ENCODE data around the gene ZDHHC17.

ZDHHC17 gene

DNA sequence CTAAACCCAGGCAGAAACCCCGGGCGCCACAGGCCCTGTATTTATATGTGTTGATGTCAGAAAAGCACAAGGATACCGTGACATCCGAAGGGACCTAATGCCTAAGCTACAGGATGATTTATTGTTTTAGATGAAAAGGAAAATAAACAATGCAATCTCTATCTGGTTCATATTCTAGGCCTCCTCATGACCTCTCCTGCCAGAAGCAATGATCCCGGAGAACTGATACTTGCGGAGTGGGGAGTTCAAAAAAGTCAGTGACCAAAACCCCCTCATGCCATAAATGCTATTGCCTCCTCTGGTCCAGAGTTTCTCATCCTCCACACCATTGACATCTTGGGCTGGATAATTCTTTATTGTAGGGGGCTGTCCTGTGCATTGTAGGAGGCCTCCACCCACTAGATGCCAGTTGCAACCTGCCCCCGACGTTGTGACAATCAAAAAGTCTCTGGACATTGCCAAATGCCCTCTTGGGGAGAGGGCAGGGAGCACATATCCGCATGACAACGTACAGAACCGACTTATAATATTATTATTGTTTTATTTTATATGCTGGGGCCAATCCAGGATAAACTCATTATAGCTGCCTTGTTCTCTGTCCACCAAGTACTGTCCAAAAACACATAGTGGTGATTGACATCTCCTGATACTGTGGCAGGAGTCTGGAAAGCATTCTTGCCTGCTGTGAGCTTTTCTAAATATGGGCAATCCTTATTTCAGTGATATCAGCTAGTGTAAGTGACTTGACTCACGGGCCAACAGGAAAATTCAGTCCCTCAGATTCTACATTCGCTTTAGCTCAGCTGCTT is 116.0 kb downstream of the ZDHHC17 start:
- Histone ChIP-seq H3K27ac (no peak overlapping the region), H3K27me3 (peaks cover 84% of the 10 kb centered on the region), H3K36me3 (no peaks in the 10 kb centered on the region), H3K4me3 (ENCODE audit: low read depth in 1 of 2, low read length in 1 of 2) (peak overlapping the region in 1 of 2 experiments; percentile 61), H3K4me1 (ENCODE audit: control insufficient read depth in 1 of 2, insufficient read depth in 1 of 2, low read depth in 1 of 2, low read length in 1 of 2) (peaks cover 8 to 18% of the 10 kb centered on the region in 2 experiments), H3K9me3 (no peaks in the 10 kb centered on the region)
- TF ChIP-seq, protein P1, sequence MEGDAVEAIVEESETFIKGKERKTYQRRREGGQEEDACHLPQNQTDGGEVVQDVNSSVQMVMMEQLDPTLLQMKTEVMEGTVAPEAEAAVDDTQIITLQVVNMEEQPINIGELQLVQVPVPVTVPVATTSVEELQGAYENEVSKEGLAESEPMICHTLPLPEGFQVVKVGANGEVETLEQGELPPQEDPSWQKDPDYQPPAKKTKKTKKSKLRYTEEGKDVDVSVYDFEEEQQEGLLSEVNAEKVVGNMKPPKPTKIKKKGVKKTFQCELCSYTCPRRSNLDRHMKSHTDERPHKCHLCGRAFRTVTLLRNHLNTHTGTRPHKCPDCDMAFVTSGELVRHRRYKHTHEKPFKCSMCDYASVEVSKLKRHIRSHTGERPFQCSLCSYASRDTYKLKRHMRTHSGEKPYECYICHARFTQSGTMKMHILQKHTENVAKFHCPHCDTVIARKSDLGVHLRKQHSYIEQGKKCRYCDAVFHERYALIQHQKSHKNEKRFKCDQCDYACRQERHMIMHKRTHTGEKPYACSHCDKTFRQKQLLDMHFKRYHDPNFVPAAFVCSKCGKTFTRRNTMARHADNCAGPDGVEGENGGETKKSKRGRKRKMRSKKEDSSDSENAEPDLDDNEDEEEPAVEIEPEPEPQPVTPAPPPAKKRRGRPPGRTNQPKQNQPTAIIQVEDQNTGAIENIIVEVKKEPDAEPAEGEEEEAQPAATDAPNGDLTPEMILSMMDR (IDR thresholded peaks at IDR 0.05) = no peak

DNA sequence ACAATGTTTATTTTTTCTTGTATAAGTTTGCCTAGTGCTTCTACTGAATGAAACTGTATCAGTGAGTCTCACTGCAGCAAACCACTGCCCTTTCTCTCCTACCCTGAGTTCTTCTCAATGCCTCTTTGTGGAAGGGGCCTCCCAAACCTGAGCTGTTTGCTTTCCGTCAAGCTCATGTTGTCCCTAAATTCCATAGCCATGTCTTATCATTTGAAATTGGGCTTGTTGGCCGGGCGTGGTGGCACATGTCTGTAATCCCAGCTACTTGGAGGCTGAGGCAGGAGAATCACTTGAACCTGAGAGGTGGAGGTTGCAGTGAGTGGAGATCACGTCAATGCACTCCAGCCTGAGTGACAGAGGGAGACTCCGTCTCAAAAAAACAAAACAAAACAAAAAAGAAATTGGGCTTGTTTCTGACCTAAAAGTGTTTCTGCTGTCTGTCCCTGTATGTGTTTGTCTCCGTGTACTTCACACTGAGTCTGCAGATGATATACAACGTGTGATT is 116.7 kb downstream of the ZDHHC17 start:
- TF ChIP-seq, protein P1 (IDR thresholded peaks at IDR 0.05) = no peak
- Histone ChIP-seq H3K4me1 (ENCODE audit: control insufficient read depth in 1 of 2, insufficient read depth in 1 of 2, low read depth in 1 of 2, low read length in 1 of 2) (peaks cover 8 to 18% of the 10 kb centered on the region in 2 experiments), H3K4me3 (ENCODE audit: low read depth in 1 of 2, low read length in 1 of 2) (no peak overlapping the region), H3K36me3 (no peaks in the 10 kb centered on the region), H3K9me3 (no peaks in the 10 kb centered on the region), H3K27me3 (peaks cover 77% of the 10 kb centered on the region), H3K27ac (no peak overlapping the region)

DNA sequence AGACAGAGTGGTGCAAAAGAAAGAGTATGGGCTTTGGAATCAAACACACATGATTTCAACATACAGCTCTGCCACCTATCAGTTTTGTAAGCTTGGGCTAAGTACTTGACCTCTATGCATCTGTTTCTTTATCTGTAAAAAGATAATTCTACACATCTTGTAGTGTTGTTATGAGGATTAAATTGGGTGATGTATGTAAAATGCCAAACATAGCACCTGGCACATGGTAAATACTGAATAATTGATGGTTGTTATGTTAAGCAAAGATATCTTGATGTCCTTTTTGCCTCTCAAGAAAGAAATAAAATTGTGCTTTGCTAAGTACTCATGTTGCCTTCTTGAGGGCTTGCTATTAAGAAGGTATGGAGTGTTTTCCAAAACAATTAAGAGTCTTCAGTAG is 117.2 kb downstream of the ZDHHC17 start:
- Histone ChIP-seq H3K36me3 (no peaks in the 10 kb centered on the region), H3K27ac (no peak overlapping the region), H3K27me3 (peaks cover 71% of the 10 kb centered on the region), H3K4me1 (ENCODE audit: control insufficient read depth in 1 of 2, insufficient read depth in 1 of 2, low read depth in 1 of 2, low read length in 1 of 2) (peaks cover 8 to 18% of the 10 kb centered on the region in 2 experiments), H3K4me3 (ENCODE audit: low read depth in 1 of 2, low read length in 1 of 2) (no peak overlapping the region), H3K9me3 (no peaks in the 10 kb centered on the region)
- TF ChIP-seq, protein P1 (IDR thresholded peaks at IDR 0.05) = no peak

DNA sequence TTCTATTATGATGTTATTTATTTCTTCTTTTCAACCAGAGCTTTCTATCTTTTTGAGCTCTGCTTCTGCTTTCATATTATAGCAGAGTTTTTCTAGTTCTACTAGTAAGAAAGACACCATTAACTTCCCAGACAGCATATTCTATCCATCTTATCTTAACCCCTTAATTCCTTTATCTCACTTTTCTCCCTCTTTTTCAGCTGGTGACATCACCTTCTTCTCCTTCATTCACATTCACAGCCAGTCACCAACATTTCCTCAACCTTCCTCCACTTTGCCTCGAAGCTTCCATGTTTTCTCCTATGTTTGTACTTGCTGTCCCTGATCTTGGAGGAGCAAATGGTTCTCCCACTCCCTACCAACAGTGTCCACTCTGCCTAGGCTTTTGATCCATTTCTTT is 118.5 kb downstream of the ZDHHC17 start:
- peaks cover 8 to 18% of the 10 kb centered on the region in 2 experiments for H3K4me1 ChIP-seq (ENCODE audit: control insufficient read depth in 1 of 2, insufficient read depth in 1 of 2, low read depth in 1 of 2, low read length in 1 of 2)
- H3K36me3 ChIP-seq = no peaks in the 10 kb centered on the region
- TF ChIP-seq, protein P1 (IDR thresholded peaks at IDR 0.05) = no peak
- no peak overlapping the region for H3K4me3 ChIP-seq (ENCODE audit: low read depth in 1 of 2, low read length in 1 of 2)
- H3K27me3 ChIP-seq = peaks cover 59% of the 10 kb centered on the region
- H3K27ac ChIP-seq = no peak overlapping the region
- no peaks in the 10 kb centered on the region for H3K9me3 ChIP-seq

DNA sequence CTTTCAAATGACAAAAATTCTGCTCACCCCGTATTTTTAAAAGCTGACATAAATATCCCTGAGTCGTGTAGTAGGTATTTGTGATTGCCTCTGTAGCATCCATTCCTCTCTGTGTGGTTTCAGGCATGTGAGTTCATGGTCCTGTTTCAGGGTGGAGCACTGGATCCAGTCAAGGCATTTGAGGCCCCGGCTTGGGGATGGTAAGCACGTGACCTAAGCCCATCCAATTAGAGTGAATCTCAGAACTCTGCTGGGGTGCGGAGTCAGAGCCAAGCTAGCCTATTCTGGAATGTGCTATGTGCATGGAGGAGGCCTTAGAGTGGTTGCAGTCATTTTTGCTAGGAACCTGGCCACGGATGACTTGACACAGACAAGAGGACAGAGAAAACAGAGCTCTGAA is 119.2 kb downstream of the ZDHHC17 start:
- Histone ChIP-seq H3K4me3 (ENCODE audit: low read depth in 1 of 2, low read length in 1 of 2) (no peak overlapping the region), H3K27ac (no peak overlapping the region), H3K9me3 (no peaks in the 10 kb centered on the region), H3K36me3 (no peaks in the 10 kb centered on the region), H3K4me1 (ENCODE audit: control insufficient read depth in 1 of 2, insufficient read depth in 1 of 2, low read depth in 1 of 2, low read length in 1 of 2) (peaks cover 6 to 15% of the 10 kb centered on the region in 2 experiments), H3K27me3 (peaks cover 51% of the 10 kb centered on the region)
- TF ChIP-seq, protein P1 (IDR thresholded peaks at IDR 0.05) = no peak
